ENCODE measurements around the gene DENND2A.
A peak's percentile ranks its signal among the peaks of the same experiment; 100 is the strongest.
"Not testable (repeated sequence)": the region's sequence is repeated elsewhere in the genome, so short reads cannot be mapped to it uniquely, and the experiment has no call there.

DENND2A gene

DNA sequence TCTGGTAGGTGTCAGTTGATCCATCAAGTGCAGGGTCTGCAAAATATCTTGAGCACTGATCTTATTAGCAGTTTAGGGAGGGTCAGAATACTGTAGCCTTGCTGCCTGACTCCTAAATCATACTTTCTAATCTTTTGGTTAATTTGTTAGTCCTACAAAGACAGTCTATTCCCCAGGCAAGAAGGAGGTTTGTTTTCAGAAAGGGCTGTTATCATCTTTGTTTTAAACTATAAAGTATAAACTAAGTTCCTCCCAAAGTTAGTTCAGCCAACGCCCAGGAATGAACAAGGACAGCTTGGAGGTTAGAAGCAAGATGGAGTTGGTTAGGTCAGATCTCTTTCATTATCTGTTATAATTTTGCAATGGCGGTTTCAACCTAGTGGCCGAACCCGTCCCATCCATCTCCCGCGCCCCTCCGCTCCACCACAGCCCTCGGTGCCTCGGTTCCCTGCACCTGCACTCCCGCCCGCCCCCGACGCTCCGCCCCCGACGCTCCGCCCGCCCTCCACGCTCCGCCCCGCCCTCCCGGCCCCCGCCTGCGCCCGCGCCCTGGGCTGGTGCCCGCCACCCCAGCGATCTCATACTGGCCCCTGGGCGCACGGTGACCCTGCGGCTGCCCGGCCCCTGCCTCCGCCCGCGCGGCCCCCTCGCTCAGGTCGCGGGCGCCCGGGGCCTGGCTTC, 31.9 kb upstream of the DENND2A start, which contains the start of gene ADCK2:
ADCK2 (plus strand) TSS at position 564 of the 681 bp plus-strand sequence. CDS start 386 bp downstream, outside the sequence.
- peak; percentile 52 for DNase-seq

DNA sequence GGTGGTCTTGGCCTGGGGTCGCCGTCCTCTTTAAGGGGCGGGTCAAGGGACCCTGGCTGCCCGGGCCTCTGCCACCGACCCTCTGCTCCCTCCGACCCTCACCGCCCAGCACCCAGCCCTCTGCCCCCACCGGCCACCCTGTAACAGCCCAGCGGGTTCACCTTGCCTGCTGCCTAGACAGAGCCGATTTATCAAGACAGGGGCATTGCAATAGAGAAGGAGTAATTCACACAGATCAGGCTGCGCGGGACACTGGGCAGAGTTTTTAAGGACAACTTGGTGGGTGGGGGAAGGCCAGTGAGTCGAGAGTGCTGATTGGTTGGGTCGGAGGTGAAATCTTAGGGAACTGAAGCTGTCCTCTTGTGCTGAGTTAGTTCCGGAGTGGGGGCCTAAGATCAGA, 31.4 kb upstream of the DENND2A start:
- no peak for DNase-seq

- no peak for DNase-seq
Observed at GRCh38 chr7:140670343-140670935, 29.8 kb upstream of the DENND2A start.

DNA sequence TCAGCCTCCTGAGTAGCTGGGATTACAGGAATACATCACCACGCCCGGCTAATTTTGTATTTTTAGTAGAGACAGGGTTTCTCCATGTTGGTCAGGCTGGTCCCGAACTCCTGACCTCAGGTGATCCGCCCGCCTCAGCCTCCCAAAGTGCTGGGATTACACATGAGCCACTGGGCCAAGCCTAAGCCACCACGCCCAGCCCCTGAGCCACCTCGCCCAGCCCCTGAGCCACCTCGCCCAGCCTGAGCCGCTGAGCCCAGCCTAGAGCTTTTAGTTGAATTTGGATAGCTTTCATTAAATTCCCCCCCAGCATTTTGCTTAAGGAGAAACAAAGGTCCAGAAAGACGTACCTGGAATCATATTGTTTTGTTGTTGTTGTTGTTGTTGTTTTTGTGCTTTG, 29.2 kb upstream of the DENND2A start:
- DNase-seq = not testable (repeated sequence)

GRCh38 chr7:140669352-140669751, 28.7 kb upstream of the DENND2A start:
- DNase-seq = no peak

DNA sequence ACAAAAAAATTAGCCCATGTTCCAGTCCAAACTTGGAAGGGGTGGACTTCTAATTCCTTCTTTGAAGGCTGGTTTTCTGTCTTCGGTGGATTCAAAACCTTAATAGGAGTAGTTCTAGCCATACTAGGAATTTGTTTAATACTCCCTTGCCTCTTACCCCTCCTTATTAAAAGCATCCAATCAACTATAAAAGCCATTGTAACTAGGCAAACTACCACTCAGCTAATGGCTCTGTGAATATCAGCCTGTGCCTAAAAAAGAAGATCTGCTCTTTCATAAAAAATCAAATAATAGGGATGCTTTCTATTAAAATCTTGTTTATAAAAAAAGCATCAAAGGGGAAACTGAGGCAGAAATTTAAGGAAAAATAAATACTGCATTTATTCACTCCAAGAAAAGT, 28.0 kb upstream of the DENND2A start:
- no peak for DNase-seq

GRCh38 chr7:140667476-140667875, 26.9 kb upstream of the DENND2A start:
- DNase-seq = no peak

DNA sequence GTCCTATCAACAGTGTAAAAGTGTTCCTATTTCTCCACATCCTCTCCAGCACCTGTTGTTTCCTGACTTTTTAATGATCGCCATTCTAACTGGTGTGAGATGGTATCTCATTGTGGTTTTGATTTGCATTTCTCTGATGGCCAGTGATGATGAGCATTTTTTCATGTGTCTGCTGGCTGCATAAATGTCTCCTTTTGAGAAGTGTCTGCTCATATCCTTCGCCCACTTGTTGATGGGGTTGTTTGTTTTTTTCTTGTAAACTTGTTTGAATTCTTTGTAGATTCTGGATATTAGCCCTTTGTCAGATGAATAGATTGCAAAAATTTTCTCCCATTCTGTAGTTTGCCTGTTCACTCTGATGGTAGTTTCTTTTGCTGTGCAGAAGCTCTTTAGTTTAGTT, 22.3 kb upstream of the DENND2A start:
- DNase-seq = not testable (repeated sequence)

GRCh38 chr7:140661124-140661523, 20.5 kb upstream of the DENND2A start:
- no peak for DNase-seq

DNA sequence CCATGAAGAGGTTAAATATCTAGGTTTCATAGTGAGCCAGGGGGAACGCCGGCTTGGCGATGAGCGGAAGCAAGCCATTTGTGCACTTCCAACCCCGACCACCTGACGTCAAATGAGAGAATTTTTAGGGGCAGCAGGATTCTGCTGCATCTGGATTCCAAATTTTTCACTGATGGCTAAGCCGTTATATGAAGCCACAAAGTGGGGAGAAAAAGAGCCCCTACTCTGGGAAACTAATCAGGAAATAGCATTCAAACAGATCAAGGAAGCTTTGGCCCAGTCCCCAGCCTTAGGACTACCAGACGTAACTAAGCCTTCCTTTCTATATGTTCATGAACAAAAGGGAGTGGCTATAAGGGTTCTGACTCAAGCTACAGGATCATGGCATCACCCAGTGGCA, 19.2 kb upstream of the DENND2A start:
- DNase-seq = no peak

DNA sequence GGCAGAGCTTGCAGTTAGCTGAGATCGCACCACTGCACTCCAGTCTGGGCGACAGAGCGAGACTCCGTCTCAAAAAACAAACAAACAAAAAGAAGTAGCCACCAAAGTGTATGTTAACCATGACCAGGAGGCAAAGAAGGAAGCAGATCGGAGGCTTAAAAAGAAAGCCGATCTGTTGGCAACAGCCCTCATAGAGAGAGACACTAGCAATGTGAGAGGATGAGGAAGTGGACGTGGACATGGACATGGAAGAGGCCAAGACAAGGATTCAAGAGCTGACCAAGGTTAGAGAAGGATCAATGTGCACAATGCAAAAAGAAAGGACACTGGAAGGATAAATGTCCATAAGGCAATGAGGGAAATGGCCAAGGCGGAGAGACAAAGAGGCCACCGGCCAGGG, 17.3 kb upstream of the DENND2A start:
- no peak for DNase-seq

DNA sequence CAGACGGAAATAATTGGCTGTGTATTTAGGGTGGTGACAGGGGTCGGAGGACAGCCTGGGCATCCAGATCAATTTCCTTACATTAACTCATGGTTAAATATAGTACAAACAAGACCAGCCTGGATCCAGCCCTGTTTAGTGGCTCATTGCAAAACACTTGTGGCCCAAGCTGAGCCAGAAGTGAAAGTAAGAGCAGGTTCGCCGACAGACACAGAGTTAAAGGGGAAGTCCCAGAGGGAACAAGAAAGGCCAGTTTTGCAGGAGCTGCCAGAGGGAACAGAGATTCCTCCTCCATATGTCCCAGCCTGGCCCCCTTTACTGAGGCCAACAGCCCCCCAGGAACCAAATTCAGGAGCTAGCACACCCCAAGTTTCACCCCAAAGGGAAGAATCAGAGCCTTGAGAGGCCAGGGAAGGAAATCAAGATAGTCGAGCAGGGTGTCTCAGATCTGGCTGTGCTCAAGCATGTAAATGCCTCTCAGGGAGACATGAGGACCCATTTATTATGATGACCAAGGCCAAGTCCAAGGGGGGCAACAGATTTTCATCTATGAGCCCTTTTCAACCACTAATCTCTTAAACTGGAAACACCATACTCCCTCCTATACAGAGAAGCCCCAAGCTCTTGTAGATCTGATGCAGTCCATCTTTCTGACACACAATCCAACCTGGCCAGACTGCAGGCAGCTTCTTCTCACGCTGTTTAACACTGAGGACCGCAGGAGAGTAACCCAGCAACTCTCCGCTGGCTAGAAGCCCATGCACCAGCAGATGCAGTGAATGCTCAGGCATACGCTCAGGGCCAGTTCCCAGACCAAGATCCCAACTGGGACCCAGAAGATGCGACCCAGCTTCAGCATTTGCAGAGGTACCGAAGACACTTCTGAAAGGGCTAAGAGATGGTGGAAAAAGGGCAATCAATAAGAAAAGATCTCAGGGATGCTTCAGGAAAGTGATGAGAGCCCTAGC, 16.2 kb upstream of the DENND2A start:
- DNase-seq = peak; percentile 44

- no peak for DNase-seq
Observed at GRCh38 chr7:140655511-140656408, 15.1 kb upstream of the DENND2A start.

- DNase-seq = no peak
Observed at GRCh38 chr7:140654661-140655060, 14.0 kb upstream of the DENND2A start.

DNA sequence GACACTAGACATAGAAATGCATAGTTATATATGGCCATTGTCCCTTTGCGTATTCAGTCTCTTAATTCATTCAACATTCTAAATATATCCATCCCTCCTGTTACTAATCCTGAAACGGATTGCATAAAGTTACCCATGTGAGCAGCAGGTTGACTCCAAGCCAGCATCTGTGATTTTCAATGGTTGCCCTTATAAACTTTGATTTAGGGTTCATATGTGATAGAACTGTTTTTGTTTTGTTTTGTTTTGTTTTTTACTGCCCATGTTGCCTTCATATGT, 13.4 kb upstream of the DENND2A start:
- DNase-seq = no peak

GRCh38 chr7:140653319-140654108, 12.9 kb upstream of the DENND2A start:
- no peak for DNase-seq

DNA sequence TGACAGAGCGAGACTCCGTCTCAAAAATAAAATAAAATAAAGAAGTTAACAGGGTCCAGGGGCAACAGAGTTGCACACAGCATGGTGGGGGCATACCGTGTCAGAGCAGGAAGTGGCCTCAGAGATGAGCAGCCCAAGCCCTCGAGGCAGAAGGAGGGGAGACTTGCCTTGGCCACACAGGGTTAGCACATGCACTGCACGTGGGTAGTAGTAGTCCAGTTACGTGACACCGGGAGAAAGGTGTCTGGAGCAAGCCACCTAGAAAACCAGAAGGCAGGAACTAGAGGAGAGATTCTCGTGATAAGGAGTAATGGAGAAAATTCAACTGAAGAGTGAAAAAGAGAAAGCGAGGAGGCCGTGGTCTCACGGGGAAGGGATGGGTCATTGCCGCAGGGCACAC, 9.8 kb upstream of the DENND2A start:
- no peak for DNase-seq

GRCh38 chr7:140649556-140650205, 9.1 kb upstream of the DENND2A start:
- DNase-seq = no peak

GRCh38 chr7:140646931-140647647, 6.5 kb upstream of the DENND2A start:
- DNase-seq = peak; percentile 19

DNA sequence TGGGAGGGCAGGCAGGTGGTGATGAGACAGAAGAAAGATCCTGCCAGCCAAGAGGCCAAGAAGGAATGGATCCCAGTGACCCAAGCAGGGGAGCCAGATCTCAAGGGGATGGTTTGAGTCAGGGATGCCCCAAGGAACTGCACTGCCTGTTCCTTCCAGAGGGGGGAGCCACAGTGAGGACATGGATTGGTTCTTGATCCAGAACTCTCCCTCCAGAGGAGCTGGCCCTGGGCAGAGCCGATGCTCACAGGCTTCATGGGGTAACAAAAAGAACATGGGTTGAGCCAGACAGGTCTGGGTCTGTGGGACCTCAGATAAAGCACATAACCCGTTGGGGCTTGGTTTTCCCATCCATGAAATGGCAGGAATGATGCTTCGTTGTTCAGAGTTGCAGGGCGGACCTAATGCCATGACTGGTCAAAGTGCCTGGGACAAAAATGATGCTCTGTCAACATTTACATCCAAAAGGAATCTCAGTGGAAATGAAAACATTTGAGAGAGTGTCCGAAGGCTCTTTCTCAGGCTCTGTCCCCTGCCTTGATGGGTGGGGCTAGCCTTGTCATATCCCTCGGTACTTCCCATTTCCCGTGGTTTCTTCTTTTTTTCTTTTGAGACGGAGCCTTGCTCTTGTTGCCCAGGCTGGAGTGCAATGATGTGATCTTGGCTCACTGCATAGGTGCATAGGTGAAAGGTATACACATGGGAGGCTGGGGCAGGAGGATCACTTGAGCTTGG, 4.7 kb upstream of the DENND2A start:
- DNase-seq = peak; percentile 24

Data from stimulated activated CD4-positive, alpha-beta T cell treated with anti-CD3 and anti-CD28 coated beads, Interleukin-1b, Interleukin-23, amount 100 ng/mL, for 48 hours (primary cell).